Endothelial cell of umbilical vein (primary cell): Measurements from ENCODE around the gene IL24. TPM values are rescaled to one million over a fixed set of nuclear protein-coding genes. Genes with fewer than 3 reads are reported as not detected.

Experiments
- BruUV-seq: library from RNA; stranded (reverse); fragments of 400-500 nt; replicated peaks from 2 replicates; lab custom pipeline; 2021; lab: Mats Ljungman, UMichigan
- CTCF ChIA-PET: fragments of 300-600, 350-600 bp; sonication (Branson Sonifier 250); formaldehyde crosslinking; loops from one replicate; lab custom pipeline; 2021; ENCODE audit warnings: antibody characterized with exemption, inconsistent platforms; lab: Charles Lee
- POLR2A ChIA-PET: fragments of 300-600, 350-600 bp; sonication (Branson Sonifier 250); formaldehyde crosslinking; loops from one replicate; lab custom pipeline; 2021; ENCODE audit warnings: antibody characterized with exemption, inconsistent platforms; lab: Charles Lee
- DNase-seq: peaks from one replicate; pipeline ENCODE4 v3.0.0-alpha.2; 2011; ENCODE audit warnings: low read depth, low spot score
- FAIRE-seq: peaks from 2 replicates; lab custom pipeline; 2011; peaks lifted over from hg19 to GRCh38; lab: Jason Lieb, UNC
- H2AFZ ChIP-seq: 2 replicates; pipeline ENCODE4 v1.6.0; 2012; ENCODE audit warnings: low read depth, low read length, control low read depth, inconsistent platforms
- H3K27ac ChIP-seq: 2 replicates; pipeline ENCODE4 v1.5.1; 2011; ENCODE audit warnings: low read depth, mild to moderate bottlenecking, control low read depth, low read length, moderate library complexity; ENCODE audit not compliant: insufficient read depth
- H3K27me3 ChIP-seq, 2 experiments: 2 replicates each; pipeline versions ENCODE4 v1.6.0 to v1.6.1; 2011; ENCODE audit warnings: low read length in 2 of 2, mixed read lengths in 1 of 2; ENCODE audit not compliant: control insufficient read depth in 2 of 2, insufficient read depth in 2 of 2
- H3K36me3 ChIP-seq, 2 experiments: 2 replicates in 1 of 2; 3 replicates in 1 of 2; pipeline ENCODE4 v1.5.1; 2011; ENCODE audit warnings: low read length in 2 of 2, mild to moderate bottlenecking in 1 of 2, moderate library complexity in 1 of 2; ENCODE audit not compliant: control insufficient read depth in 2 of 2, insufficient read depth in 2 of 2; ENCODE audit errors: extremely low read depth in 1 of 2
- H3K4me1 ChIP-seq: 3 replicates; pipeline ENCODE4 v1.5.1; 2011; ENCODE audit warnings: mild to moderate bottlenecking, low read length; ENCODE audit not compliant: control insufficient read depth, insufficient read depth; ENCODE audit errors: extremely low read depth
- H3K4me2 ChIP-seq: 2 replicates; pipeline ENCODE4 v1.6.1; 2011; ENCODE audit warnings: low read length, control low read depth, mixed read lengths; ENCODE audit not compliant: insufficient read depth
- H3K4me3 ChIP-seq, 3 experiments: fragments of 200-600 bp in 1 of 3; sonication (generic), shearing (Covaris generic) in 1 of 3; replicated peaks in 1 of 3; 2 replicates each; pipeline ENCODE4 v1.5.1; 2011 to 2016; ENCODE audit warnings: control low read depth in 3 of 3, low read length in 3 of 3, mild to moderate bottlenecking in 2 of 3, inconsistent platforms in 1 of 3, low read depth in 1 of 3, moderate library complexity in 1 of 3; ENCODE audit not compliant: insufficient read depth in 1 of 3
- H3K79me2 ChIP-seq: 2 replicates; pipeline ENCODE4 v1.6.0; 2012; ENCODE audit warnings: low read length, inconsistent platforms; ENCODE audit not compliant: control insufficient read depth, insufficient read depth
- H3K9ac ChIP-seq: replicated peaks from 2 replicates; pipeline ENCODE3; 2011; ENCODE audit warnings: low read length, control low read depth; ENCODE audit not compliant: insufficient read depth; ENCODE audit errors: extremely low read depth
- H3K9me1 ChIP-seq: replicated peaks from 3 replicates; pipeline ENCODE4 v1.6.0; 2011; ENCODE audit warnings: mild to moderate bottlenecking, low read length; ENCODE audit not compliant: control insufficient read depth, insufficient read depth; ENCODE audit errors: extremely low read depth
- H3K9me3 ChIP-seq: replicated peaks from 2 replicates; pipeline ENCODE4 v1.5.1; 2012; ENCODE audit warnings: low read length, inconsistent platforms; ENCODE audit not compliant: control insufficient read depth, insufficient read depth
- H4K20me1 ChIP-seq: replicated peaks from 2 replicates; pipeline ENCODE3; 2011; ENCODE audit warnings: mild to moderate bottlenecking, low read length; ENCODE audit not compliant: control insufficient read depth, insufficient read depth; ENCODE audit errors: extremely low read depth
- CTCF ChIP-seq, 2 donors: IDR thresholded peaks; 1 replicate in 1 of 2; 2 replicates in 1 of 2; pipeline ENCODE4 v1.5.1; 2011; ENCODE audit warnings: low read length in 2 of 2, mild to moderate bottlenecking in 2 of 2, moderate library complexity in 2 of 2, control low read depth in 1 of 2, inconsistent platforms in 1 of 2, low read depth in 1 of 2; ENCODE audit not compliant: insufficient read depth in 1 of 2; ENCODE audit errors: extremely low read depth in 1 of 2
- FOS ChIP-seq: IDR thresholded peaks from 2 replicates; pipeline ENCODE4 v1.6.1; 2011; ENCODE audit warnings: mild to moderate bottlenecking, low read length, moderate library complexity, borderline replicate concordance; ENCODE audit not compliant: insufficient read depth
- MAX ChIP-seq: IDR thresholded peaks from 2 replicates; pipeline ENCODE4 v1.6.1; 2011; ENCODE audit not compliant: insufficient read depth, insufficient read length
- MYC ChIP-seq: IDR thresholded peaks from one replicate; pipeline ENCODE4 v1.6.1; 2011; ENCODE audit warnings: mild to moderate bottlenecking, low read depth, low read length
- dilution Hi-C: fragments of 300-500 bp; cut with MboI; formaldehyde crosslinking; loops from one replicate; pipeline ENCODE4 v1.15.0; 2019; ENCODE audit warnings: low sequenced_read_pairs; ENCODE audit not compliant: extremely low pct_ligation_motif_present
- intact Hi-C: fragments of 100-400 bp; cut with micrococcal nuclease; formaldehyde crosslinking; loops from one replicate; pipeline ENCODE4 v1.10.0; 2022
- polyA plus RNA-seq, 4 experiments: library from polyadenylated mRNA; depleted of rRNA in 3 of 4; stranded (reverse) in 3 of 4; unstranded in 1 of 4; fragments of >200 nt; gene quantifications; 2 replicates each; pipeline versions ENCODE4 v1.2.1 to v1.2.3, GENCODE V29; 2011 to 2012; ENCODE audit warnings: missing spikeins in 1 of 4
- total RNA-seq: library from RNA; stranded (reverse); gene quantifications from 2 replicates; pipeline ENCODE4 v1.2.3, GENCODE V29; 2021

Gene IL24
- total and polyA plus RNA-seq, 2 donors (not counting 3 experiments of a cell fraction or from before 2014, with no cell fraction given): not detected

GRCh38 chr1:206855859-206856258 is 41.4 kb upstream of the IL24 start:
- dilution Hi-C loops: no loop called here
- FAIRE-seq (no peak), DNase-seq (no peak)
- TF ChIP-seq MAX: no peak
- TF ChIP-seq MYC: no peak
- TF ChIP-seq CTCF (IDR thresholded peaks at IDR 0.05; ENCODE audit: extremely low read depth in 1 of 2, insufficient read depth in 1 of 2, low read depth in 1 of 2, low read length in 2 of 2): no peak
- TF ChIP-seq FOS: no peak
- H3K9me1 ChIP-seq: no peaks in the 10 kb centered on the region
- intact Hi-C loops: no loop called here
- H3K27me3 ChIP-seq: no peaks in the 10 kb centered on the region
- H3K79me2 ChIP-seq: no peaks in the 10 kb centered on the region
- H4K20me1 ChIP-seq: no peaks in the 10 kb centered on the region
- BruUV-seq: no TSS peak
- CTCF ChIA-PET: interaction anchor here (1.3 kb wide), 1 partner anchor 24 kb away, joined by 3 read pairs; no protein-coding TSS in a partner anchor
- H3K9me3 ChIP-seq: no peaks in the 10 kb centered on the region
- H3K9ac ChIP-seq: no peak overlapping the region
- no peak overlapping the region for H2AFZ ChIP-seq
- no peak overlapping the region for H3K27ac ChIP-seq
- H3K36me3 ChIP-seq: no peaks in the 10 kb centered on the region
- POLR2A ChIA-PET: no interaction called here
- no peaks in the 10 kb centered on the region for H3K4me1 ChIP-seq
- H3K4me3 ChIP-seq: no peak overlapping the region
- no peak overlapping the region for H3K4me2 ChIP-seq
